NCI-H526 (cell line): ENCODE measurements around the gene SMARCE1.
A peak's percentile ranks its signal among the peaks of the same experiment; 100 is the strongest.

Source experiments
- DNase-seq, 2 experiments: peaks; one replicate each; lab custom pipeline; 2025; lab: John Stamatoyannopoulos, UW

Gene SMARCE1

DNA sequence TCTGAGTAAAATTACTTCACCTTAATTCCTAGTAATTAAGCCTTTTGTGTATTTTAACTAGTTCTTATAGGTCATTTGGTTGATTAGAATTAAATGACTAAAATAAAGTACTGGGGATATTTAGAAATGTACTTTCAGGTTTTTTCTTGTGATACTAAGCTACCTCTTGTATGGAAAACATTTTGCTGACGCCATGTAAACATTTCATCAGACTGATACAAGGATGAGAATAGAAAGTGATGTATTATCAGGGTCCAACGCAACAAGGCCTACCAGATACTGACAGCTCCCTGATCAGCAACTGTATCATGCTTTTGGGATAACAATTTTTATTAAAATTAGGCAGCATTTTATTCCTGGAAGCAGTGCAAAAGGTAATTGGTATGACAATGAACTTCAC is 1.7 kb downstream of the SMARCE1 start:
- DNase-seq = no peak

DNA sequence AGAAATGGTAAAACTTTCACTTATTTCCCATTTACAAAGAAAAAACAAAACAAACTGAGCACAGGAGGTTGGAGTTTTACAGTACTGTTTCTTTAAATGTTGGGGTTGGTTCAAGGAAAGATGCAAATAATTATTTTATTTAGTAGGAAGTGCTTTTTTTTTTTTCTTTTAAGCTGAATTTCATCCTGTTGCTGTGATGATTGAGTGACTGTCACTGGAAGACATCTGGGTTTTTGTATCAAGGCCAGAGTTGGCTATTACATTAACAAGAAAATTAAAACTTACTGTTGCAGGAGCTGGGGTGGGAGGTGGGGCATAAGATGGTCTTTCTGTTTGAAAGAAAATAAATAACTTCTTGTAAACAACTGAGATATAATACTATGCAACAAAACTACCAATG is 2.3 kb downstream of the SMARCE1 start:
- DNase-seq = no peak

DNA sequence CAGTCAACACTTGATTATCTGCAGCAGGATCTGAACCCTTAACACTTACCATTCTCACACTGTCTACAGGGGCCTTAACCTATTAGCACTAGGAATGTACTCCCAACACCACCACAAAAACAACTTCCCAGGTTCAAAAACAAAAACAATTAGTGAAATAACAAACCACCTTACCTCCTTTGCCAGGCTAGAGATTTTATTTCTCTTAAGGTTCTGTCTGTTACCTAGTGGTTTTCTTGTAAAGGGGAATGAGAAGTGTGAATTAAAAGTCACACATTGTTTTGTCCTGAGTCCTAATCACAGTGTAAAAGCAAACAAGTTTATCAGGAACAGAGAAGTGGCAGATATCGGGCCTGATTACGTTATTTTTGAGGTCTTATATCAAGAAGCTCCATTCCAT is 9.7 kb downstream of the SMARCE1 start:
- no peak for DNase-seq

- DNase-seq = no peak
These were observed 13.7 kb downstream of the SMARCE1 start for GRCh38 chr17:40633871-40634270.

DNA sequence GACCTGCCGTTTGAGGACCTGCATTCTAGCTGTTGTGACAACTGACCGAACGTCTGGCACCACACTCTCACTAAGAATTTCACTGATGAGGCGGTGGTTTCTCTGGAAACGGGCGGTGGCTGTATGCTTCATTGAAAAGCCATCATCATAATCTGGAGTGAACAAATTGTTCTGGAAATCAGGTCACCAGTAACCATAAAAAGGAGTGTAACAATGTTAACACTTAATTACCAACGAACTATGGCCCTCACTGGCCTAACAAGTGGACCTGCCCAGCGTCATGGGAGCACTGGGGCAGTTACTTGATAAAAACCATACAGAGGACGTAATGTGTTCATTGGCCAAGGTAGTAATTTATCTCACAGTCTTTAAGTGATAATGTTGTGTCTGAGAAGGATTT is 15.4 kb downstream of the SMARCE1 start:
- no peak for DNase-seq

- DNase-seq = no peak
These were observed 17.8 kb downstream of the SMARCE1 start for GRCh38 chr17:40629842-40630241.

- DNase-seq = no peak
These were observed 22.3 kb downstream of the SMARCE1 start for GRCh38 chr17:40625311-40625710.

GRCh38 chr17:40623419-40624210 is 24.0 kb downstream of the SMARCE1 start:
- DNase-seq = no peak

- no peak for DNase-seq
These were observed 25.1 kb downstream of the SMARCE1 start for GRCh38 chr17:40622509-40622928.

DNA sequence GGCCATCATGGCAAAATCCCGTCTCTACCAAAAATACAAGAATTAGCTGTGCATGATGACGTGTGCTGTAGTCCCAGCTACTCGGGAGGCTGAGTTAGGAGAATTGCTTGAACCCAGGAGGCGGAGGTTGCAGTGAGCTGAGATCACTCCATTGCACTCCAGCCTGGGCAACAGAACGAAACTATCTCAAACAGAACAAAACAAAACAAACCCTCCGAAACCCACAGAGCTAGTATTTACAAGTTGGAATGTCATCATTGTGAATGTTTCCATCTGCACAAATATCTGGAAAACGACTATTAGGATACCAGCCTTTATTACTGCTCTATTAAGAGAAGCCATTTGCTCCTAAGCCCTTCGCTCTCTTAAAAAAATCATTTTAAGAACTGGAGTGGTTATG is 26.0 kb downstream of the SMARCE1 start:
- no peak for DNase-seq

DNA sequence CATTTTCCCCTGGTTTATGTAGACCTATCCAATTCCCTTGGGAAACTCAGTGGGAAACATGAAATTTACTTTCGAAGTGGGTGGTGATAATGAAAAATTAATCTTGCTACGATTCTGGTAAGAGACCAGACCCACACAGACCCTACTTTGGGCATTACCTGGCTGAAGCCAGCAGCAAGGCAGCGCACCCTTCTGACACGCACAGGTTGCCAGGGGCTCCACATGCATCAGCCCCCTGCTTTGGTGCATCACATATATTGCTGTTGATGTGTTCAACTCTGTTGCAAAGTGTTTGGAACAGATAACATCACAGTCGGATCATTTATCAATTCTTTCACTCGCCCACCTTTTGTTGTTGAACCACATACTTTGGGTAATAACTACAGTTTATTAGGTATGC is 26.6 kb downstream of the SMARCE1 start:
- DNase-seq = no peak

GRCh38 chr17:40618754-40619625 is 28.6 kb downstream of the SMARCE1 start:
- DNase-seq = no peak

DNA sequence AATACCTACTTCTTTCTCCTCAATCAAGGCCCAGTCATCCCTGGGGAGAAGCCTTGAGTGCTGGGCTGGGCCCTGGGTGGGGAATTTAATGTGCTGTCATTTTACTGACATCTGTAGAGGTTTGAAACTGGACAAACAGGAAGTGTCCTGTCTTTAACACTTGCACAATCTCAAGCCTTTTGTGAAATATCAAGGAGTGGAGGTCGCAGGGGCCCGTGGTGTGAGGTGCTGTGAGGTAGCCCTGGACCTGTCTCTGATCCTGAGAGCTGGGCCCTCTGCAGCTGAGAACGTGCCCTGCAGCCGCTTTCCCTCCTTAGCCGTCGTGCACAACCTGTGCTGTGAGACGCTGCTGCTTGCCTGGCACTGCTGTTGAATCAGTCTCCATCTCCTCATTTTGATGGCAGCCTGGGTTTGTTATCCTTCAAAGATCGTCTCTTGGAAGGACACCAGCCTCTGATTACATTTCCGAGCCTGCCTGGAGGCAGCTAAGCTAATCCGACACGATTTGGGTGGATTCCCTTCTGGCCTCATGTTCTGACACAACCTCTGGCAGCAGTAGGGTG is 29.9 kb downstream of the SMARCE1 start:
- DNase-seq = peak in 1 of 2 experiments; percentile 3

DNA sequence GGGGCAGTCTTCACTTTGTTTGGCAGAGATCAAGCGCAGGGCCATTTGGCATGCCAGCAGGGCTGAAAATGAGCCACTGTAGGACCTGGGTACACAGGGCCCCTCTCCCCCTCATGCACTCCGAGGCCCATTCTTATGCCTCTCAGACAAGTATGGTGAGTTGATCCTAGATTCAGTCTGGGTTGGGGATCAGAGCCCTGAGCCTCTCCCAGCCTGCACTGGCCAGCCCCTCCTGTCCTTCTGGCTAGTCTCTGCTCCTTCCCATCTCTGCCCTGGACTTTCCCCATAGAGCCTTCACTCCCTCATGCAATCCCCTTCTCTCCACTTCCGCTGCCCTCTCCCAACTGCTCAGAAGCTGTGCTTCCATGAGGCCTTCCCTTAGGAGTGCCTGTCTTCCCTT is 31.0 kb downstream of the SMARCE1 start:
- DNase-seq = no peak

- DNase-seq = no peak
These were observed 31.7 kb downstream of the SMARCE1 start for GRCh38 chr17:40615841-40616476.

- peak; percentile 26 to 81 for DNase-seq
These were observed 32.4 kb downstream of the SMARCE1 start for GRCh38 chr17:40615068-40615840.

GRCh38 chr17:40614431-40615067 is 33.1 kb downstream of the SMARCE1 start:
- DNase-seq = no peak

DNA sequence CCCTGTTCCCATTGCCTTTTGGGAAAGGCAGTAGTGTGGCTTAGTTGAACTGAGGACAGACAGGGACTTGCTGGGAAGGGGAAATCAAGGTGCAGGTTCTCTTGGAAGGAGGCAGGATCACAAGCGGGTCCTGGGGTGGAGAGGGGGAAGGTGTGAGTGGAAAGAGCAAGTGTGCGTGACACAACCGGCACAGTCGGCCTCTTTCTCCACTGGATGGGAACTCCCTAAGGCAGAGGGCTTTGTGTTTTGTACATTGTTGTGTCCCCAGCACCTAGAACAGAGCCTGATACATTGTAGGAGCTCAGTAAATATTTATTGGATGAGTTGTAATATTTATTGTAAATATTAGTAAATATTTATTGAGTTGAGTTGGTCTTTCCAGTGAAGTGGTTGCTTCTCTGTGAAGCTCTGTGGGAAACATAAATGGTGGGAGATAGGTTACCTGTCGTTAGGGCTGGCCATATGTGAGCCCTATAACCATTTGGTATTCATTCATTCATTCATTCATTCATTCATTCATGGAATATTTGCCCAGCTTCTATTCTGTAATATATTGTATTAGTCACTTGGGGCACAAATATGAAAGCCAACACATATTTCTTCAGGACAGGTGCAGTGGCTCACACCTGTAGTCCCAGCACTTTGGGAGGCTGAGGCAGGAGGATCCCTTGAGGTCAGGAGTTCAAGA is 34.0 kb downstream of the SMARCE1 start:
- no peak for DNase-seq

DNA sequence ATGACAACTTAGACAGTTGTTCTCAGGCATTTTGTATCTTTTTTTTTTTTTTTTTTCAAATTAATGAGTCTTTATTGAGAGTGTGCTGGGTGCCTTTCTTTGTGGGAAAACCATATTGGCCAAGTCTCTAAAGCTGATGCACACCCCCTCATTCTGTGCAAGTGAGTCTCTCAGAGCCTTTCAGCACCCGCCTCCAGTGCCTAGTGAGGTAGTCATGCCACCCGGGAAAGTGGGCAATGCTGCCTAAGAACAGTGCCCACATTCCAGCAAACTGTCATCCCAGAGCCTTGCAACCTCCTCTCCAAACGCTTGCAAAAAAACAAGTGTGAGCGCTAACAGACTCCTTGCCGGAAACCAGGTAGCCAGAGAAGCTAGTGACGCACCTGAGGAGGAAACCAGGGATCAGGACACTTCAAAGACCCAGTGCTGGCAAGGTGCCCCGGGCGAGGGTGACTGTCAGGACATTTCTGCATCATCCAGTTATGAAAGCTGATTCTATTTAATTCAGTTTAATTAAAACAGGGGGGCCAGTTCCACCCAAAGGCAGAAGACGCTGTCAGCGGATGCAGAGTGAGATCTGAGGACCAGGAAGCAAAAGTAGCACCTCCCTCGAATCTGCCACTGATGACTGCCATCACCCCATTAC is 34.9 kb downstream of the SMARCE1 start:
- no peak for DNase-seq
